Endothelial cell of umbilical vein (primary cell): ENCODE data around the gene GORASP1. TPM values are rescaled to one million over a fixed set of nuclear protein-coding genes. Genes with fewer than 3 reads are reported as not detected.

Experiments
- BruUV-seq: library from RNA; stranded (reverse); fragments of 400-500 nt; replicated peaks from 2 replicates; lab custom pipeline; 2021; lab: Mats Ljungman, UMichigan
- CTCF ChIA-PET: fragments of 300-600, 350-600 bp; sonication (Branson Sonifier 250); formaldehyde crosslinking; loops from one replicate; lab custom pipeline; 2021; ENCODE audit warnings: antibody characterized with exemption, inconsistent platforms; lab: Charles Lee
- POLR2A ChIA-PET: fragments of 300-600, 350-600 bp; sonication (Branson Sonifier 250); formaldehyde crosslinking; loops from one replicate; lab custom pipeline; 2021; ENCODE audit warnings: antibody characterized with exemption, inconsistent platforms; lab: Charles Lee
- DNase-seq: peaks from one replicate; pipeline ENCODE4 v3.0.0-alpha.2; 2011; ENCODE audit warnings: low read depth, low spot score
- FAIRE-seq: peaks from 2 replicates; lab custom pipeline; 2011; peaks lifted over from hg19 to GRCh38; lab: Jason Lieb, UNC
- H2AFZ ChIP-seq: 2 replicates; pipeline ENCODE4 v1.6.0; 2012; ENCODE audit warnings: low read depth, low read length, control low read depth, inconsistent platforms
- H3K27ac ChIP-seq: 2 replicates; pipeline ENCODE4 v1.5.1; 2011; ENCODE audit warnings: low read depth, mild to moderate bottlenecking, control low read depth, low read length, moderate library complexity; ENCODE audit not compliant: insufficient read depth
- H3K27me3 ChIP-seq, 2 experiments: 2 replicates each; pipeline versions ENCODE4 v1.6.0 to v1.6.1; 2011; ENCODE audit warnings: low read length in 2 of 2, mixed read lengths in 1 of 2; ENCODE audit not compliant: control insufficient read depth in 2 of 2, insufficient read depth in 2 of 2
- H3K36me3 ChIP-seq, 2 experiments: 2 replicates in 1 of 2; 3 replicates in 1 of 2; pipeline ENCODE4 v1.5.1; 2011; ENCODE audit warnings: low read length in 2 of 2, mild to moderate bottlenecking in 1 of 2, moderate library complexity in 1 of 2; ENCODE audit not compliant: control insufficient read depth in 2 of 2, insufficient read depth in 2 of 2; ENCODE audit errors: extremely low read depth in 1 of 2
- H3K4me1 ChIP-seq: 3 replicates; pipeline ENCODE4 v1.5.1; 2011; ENCODE audit warnings: mild to moderate bottlenecking, low read length; ENCODE audit not compliant: control insufficient read depth, insufficient read depth; ENCODE audit errors: extremely low read depth
- H3K4me2 ChIP-seq: 2 replicates; pipeline ENCODE4 v1.6.1; 2011; ENCODE audit warnings: low read length, control low read depth, mixed read lengths; ENCODE audit not compliant: insufficient read depth
- H3K4me3 ChIP-seq, 3 experiments: fragments of 200-600 bp in 1 of 3; sonication (generic), shearing (Covaris generic) in 1 of 3; replicated peaks in 1 of 3; 2 replicates each; pipeline ENCODE4 v1.5.1; 2011 to 2016; ENCODE audit warnings: control low read depth in 3 of 3, low read length in 3 of 3, mild to moderate bottlenecking in 2 of 3, inconsistent platforms in 1 of 3, low read depth in 1 of 3, moderate library complexity in 1 of 3; ENCODE audit not compliant: insufficient read depth in 1 of 3
- H3K79me2 ChIP-seq: 2 replicates; pipeline ENCODE4 v1.6.0; 2012; ENCODE audit warnings: low read length, inconsistent platforms; ENCODE audit not compliant: control insufficient read depth, insufficient read depth
- H3K9ac ChIP-seq: replicated peaks from 2 replicates; pipeline ENCODE3; 2011; ENCODE audit warnings: low read length, control low read depth; ENCODE audit not compliant: insufficient read depth; ENCODE audit errors: extremely low read depth
- H3K9me1 ChIP-seq: replicated peaks from 3 replicates; pipeline ENCODE4 v1.6.0; 2011; ENCODE audit warnings: mild to moderate bottlenecking, low read length; ENCODE audit not compliant: control insufficient read depth, insufficient read depth; ENCODE audit errors: extremely low read depth
- H3K9me3 ChIP-seq: replicated peaks from 2 replicates; pipeline ENCODE4 v1.5.1; 2012; ENCODE audit warnings: low read length, inconsistent platforms; ENCODE audit not compliant: control insufficient read depth, insufficient read depth
- H4K20me1 ChIP-seq: replicated peaks from 2 replicates; pipeline ENCODE3; 2011; ENCODE audit warnings: mild to moderate bottlenecking, low read length; ENCODE audit not compliant: control insufficient read depth, insufficient read depth; ENCODE audit errors: extremely low read depth
- CTCF ChIP-seq, 2 donors: IDR thresholded peaks; 1 replicate in 1 of 2; 2 replicates in 1 of 2; pipeline ENCODE4 v1.5.1; 2011; ENCODE audit warnings: low read length in 2 of 2, mild to moderate bottlenecking in 2 of 2, moderate library complexity in 2 of 2, control low read depth in 1 of 2, inconsistent platforms in 1 of 2, low read depth in 1 of 2; ENCODE audit not compliant: insufficient read depth in 1 of 2; ENCODE audit errors: extremely low read depth in 1 of 2
- FOS ChIP-seq: IDR thresholded peaks from 2 replicates; pipeline ENCODE4 v1.6.1; 2011; ENCODE audit warnings: mild to moderate bottlenecking, low read length, moderate library complexity, borderline replicate concordance; ENCODE audit not compliant: insufficient read depth
- GATA2 ChIP-seq: IDR thresholded peaks from 2 replicates; pipeline ENCODE4 v1.7.0; 2011; ENCODE audit warnings: low read depth, mild to moderate bottlenecking, moderate library complexity, mixed read lengths, low read length; ENCODE audit not compliant: insufficient read length, insufficient read depth
- POLR2AphosphoS5 ChIP-seq: IDR thresholded peaks from 2 replicates; pipeline ENCODE4 v1.6.1; 2012; ENCODE audit warnings: low read depth, mild to moderate bottlenecking, control low read depth, low read length, moderate library complexity; ENCODE audit not compliant: insufficient read depth
- dilution Hi-C: fragments of 300-500 bp; cut with MboI; formaldehyde crosslinking; loops from one replicate; pipeline ENCODE4 v1.15.0; 2019; ENCODE audit warnings: low sequenced_read_pairs; ENCODE audit not compliant: extremely low pct_ligation_motif_present
- intact Hi-C: fragments of 100-400 bp; cut with micrococcal nuclease; formaldehyde crosslinking; loops from one replicate; pipeline ENCODE4 v1.10.0; 2022
- polyA plus RNA-seq, 4 experiments: library from polyadenylated mRNA; depleted of rRNA in 3 of 4; stranded (reverse) in 3 of 4; unstranded in 1 of 4; fragments of >200 nt; gene quantifications; 2 replicates each; pipeline versions ENCODE4 v1.2.1 to v1.2.3, GENCODE V29; 2011 to 2012; ENCODE audit warnings: missing spikeins in 1 of 4
- total RNA-seq: library from RNA; stranded (reverse); gene quantifications from 2 replicates; pipeline ENCODE4 v1.2.3, GENCODE V29; 2021

Gene GORASP1
- total and polyA plus RNA-seq, 2 donors (not counting 3 experiments of a cell fraction or from before 2014, with no cell fraction given): 62.5 to 68.0 TPM

GRCh38 chr3:39144748-39145380 lies 37.4 kb upstream of the GORASP1 start:
- dilution Hi-C loops: no loop called here
- no peak overlapping the region for H3K4me2 ChIP-seq
- DNase-seq (no peak), FAIRE-seq (no peak)
- peaks cover 49% of the 10 kb centered on the region for H3K4me1 ChIP-seq
- TF ChIP-seq POLR2AphosphoS5 (no peak), GATA2 (no peak), FOS (no peak), CTCF (IDR thresholded peaks at IDR 0.05; ENCODE audit: extremely low read depth in 1 of 2, insufficient read depth in 1 of 2, low read depth in 1 of 2, low read length in 2 of 2) (no peak)
- no TSS peak for BruUV-seq
- peaks cover 68% of the 10 kb centered on the region for H3K79me2 ChIP-seq
- H4K20me1 ChIP-seq: no peaks in the 10 kb centered on the region
- no peak overlapping the region for H3K27ac ChIP-seq
- H3K27me3 ChIP-seq: no peaks in the 10 kb centered on the region
- H2AFZ ChIP-seq: no peak overlapping the region
- intact Hi-C loops: loop anchor here (10.0 kb wide), 1 partner anchor 420 kb away; no protein-coding TSS in a partner anchor
- H3K9me3 ChIP-seq: no peaks in the 10 kb centered on the region
- H3K9ac ChIP-seq: no peak overlapping the region
- H3K9me1 ChIP-seq: no peaks in the 10 kb centered on the region
- peaks cover 4 to 32% of the 10 kb centered on the region in 2 experiments for H3K36me3 ChIP-seq
- CTCF ChIA-PET: interaction anchor here (1.8 kb wide), 1 partner anchor 45 kb away, joined by 5 read pairs; no protein-coding TSS in a partner anchor
- POLR2A ChIA-PET: no interaction called here
- H3K4me3 ChIP-seq: no peak overlapping the region
